HG03135 (cell line): ENCODE results near the gene DHX36.

Experiments
- ATAC-seq: cut with Tn5 transposase; IDR thresholded peaks from one replicate; pipeline ENCODE4 v1.9.1; 2021; ENCODE audit warnings: mild to moderate bottlenecking, moderate library complexity; ENCODE audit not compliant: unreplicated experiment

DHX36 gene

GRCh38 chr3:154227531-154227930, 96.8 kb downstream of the DHX36 start:
- no peak for ATAC-seq

GRCh38 chr3:154225536-154225935, 98.8 kb downstream of the DHX36 start:
- ATAC-seq, result no peak

DNA sequence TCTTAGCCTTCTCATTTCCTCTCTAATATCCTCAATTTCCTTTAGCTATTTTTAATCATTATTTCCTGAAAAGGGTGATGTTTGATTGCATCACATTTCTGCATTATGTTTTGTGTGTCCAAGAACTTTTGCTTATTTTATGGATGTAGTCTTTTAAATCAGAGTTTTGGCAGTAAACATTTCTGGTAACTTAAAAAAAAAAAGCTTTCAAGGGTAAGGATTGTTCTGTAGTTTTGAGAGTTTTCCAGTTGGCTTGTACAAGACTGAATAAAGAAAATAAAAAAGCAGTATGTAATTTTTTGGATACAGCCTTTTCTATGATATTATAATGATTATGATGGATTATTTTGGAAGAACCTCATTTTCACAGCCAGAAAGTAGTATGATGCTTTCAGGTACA, 99.4 kb downstream of the DHX36 start:
- ATAC-seq, result no peak

DNA sequence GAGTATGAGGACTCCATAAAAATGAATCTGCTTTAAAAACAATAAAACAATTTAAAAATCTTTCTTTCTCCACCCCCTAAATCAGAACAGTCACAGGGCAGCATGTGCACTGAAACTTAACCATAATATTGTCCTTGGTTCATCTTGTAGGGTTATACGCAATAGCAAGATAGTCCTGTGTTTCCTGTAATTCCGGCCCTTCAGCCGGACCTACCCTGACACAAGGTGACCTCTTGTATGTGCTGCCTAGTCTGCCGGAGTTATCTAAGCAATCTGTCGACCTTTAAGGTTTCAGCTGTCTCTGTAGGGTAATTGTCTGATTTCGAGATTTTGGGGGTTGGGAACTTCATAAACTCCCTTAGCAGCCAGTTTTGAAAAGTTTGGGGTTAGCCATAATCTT, 99.9 kb downstream of the DHX36 start:
- ATAC-seq, result no peak

DNA sequence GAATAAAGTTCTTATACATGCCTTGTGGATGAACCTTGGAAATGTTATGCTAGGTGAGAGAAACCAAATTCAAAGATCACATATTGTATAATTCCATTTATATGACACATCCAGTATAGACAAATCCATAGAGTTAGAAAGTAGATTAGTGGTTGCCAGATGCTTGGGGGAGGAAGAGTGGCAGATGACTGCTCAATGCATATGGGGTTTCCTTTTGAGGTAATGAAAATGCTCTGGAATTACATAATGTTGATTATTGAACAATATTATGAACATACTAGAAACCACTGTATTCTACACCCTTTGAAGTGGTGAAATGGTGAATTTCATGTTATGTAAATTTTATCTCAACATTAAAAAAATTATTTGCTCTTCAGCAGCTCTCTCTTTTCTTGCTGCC, 100.8 kb downstream of the DHX36 start:
- no peak for ATAC-seq
